Measurements from ENCODE around the gene CEMP1. TPM values are rescaled to one million over a fixed set of nuclear protein-coding genes. Genes with fewer than 3 reads are reported as not detected.
"Not testable (repeated sequence)": the region's sequence is repeated elsewhere in the genome, so short reads cannot be mapped to it uniquely, and the experiment has no call there.

The CEMP1 gene
- polyA plus RNA-seq (ENCODE audit: insufficient read length in 4 of 4), result 10 to 100 TPM in 1 of 4 donors, 1 to 10 TPM in 3; 3.0 to 10.9 (median 7.6) TPM

GRCh38 chr16:2531371-2531695 is at the start of gene CEMP1:
CEMP1 (minus strand) TSS chr16:2531408; CDS start chr16:2531073, 335 bp downstream.
- DNase-seq (ENCODE audit: low read depth in 4 of 4, low spot score in 2 of 4), result no peak

DNA sequence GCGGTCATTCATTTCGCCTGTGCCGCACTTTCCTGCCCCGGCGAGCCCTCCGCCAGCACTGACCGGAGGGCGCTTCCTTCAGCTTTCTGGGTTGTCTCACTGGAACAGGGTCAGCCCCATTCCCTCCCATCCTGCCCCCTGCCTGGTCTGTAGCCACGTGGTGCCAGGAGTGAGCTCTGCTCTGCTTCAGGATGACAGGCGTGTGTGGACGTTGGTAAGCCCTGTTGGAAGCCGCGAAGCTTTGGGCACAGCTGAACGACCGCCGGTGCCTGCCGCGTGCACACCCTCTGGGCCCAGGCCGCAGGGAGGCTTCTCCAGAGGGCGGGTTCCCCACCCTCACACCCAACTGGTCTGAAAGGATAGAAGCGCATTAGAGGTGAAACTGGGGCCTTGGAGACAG is 49.6 kb upstream of the CEMP1 start:
- not testable (repeated sequence) for DNase-seq (ENCODE audit: low read depth in 4 of 4, low spot score in 2 of 4)

GRCh38 chr16:2580143-2580542 is 48.9 kb upstream of the CEMP1 start:
- DNase-seq (ENCODE audit: low read depth in 4 of 4, low spot score in 2 of 4), result not testable (repeated sequence)

GRCh38 chr16:2578905-2579304 is 47.7 kb upstream of the CEMP1 start:
- not testable (repeated sequence) for DNase-seq (ENCODE audit: low read depth in 4 of 4, low spot score in 2 of 4)

GRCh38 chr16:2577044-2577443 is 45.8 kb upstream of the CEMP1 start:
- not testable (repeated sequence) for DNase-seq (ENCODE audit: low read depth in 4 of 4, low spot score in 2 of 4)

DNA sequence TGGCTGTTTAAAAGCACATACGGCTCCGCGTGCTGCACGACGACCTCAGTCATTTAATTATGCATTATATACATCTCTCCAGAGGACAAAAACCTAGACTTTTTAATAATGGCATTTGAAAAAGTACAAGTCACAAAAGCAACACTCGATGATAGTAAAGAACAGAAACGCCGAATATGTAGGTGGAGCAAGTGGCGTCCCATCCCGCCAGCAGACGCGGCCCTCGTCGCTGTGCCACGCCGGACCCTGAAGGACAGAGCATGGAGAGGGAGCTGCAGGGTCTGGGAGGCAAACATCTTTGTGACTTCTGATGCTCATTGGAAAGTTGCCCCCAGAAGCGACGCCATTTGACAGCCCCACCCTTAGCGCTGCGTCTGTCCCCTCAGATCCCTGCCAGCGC is 44.6 kb upstream of the CEMP1 start:
- not testable (repeated sequence) for DNase-seq (ENCODE audit: low read depth in 4 of 4, low spot score in 2 of 4)

DNA sequence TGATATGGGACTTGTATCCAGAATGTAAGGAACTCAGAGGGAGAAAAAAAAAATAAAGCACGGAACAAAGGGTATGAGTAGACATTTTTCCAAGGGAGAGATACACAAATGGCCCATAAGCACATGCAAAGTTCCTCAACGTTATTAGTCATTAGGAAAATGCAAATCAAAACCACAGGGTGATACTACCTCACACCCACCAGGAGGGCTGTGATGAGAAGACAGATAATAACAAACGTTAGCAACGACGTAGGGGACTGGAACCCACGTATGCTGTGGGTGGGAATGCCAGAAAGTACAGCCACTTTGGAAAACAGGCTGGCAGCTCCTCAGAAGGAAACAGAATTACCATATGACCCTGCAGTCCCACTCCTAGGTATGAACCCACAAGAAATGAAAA is 41.5 kb upstream of the CEMP1 start:
- not testable (repeated sequence) for DNase-seq (ENCODE audit: low read depth in 4 of 4, low spot score in 2 of 4)

- DNase-seq (ENCODE audit: low read depth in 4 of 4, low spot score in 2 of 4), result not testable (repeated sequence)
These were observed 37.4 kb upstream of the CEMP1 start for GRCh38 chr16:2568573-2568972.

- not testable (repeated sequence) for DNase-seq (ENCODE audit: low read depth in 4 of 4, low spot score in 2 of 4)
These were observed 36.3 kb upstream of the CEMP1 start for GRCh38 chr16:2567506-2567905.

DNA sequence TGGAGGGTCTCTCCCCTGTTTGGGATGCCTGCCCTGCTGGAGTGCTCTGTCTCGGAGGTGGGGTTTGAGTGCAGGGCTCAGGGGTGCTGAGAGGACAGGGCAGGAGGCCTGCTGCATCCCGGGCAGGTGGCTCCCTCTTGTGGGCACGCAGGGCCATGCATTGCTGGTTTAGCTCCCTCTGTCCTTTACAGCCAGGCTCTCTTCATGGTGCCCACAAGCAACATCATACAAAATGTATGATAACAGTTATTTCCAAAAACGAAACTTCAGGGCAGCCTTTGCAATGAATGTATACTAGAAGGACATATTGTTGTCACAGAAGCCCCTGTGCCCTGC is 29.6 kb upstream of the CEMP1 start:
- DNase-seq (ENCODE audit: low read depth in 4 of 4, low spot score in 2 of 4), result not testable (repeated sequence)

DNA sequence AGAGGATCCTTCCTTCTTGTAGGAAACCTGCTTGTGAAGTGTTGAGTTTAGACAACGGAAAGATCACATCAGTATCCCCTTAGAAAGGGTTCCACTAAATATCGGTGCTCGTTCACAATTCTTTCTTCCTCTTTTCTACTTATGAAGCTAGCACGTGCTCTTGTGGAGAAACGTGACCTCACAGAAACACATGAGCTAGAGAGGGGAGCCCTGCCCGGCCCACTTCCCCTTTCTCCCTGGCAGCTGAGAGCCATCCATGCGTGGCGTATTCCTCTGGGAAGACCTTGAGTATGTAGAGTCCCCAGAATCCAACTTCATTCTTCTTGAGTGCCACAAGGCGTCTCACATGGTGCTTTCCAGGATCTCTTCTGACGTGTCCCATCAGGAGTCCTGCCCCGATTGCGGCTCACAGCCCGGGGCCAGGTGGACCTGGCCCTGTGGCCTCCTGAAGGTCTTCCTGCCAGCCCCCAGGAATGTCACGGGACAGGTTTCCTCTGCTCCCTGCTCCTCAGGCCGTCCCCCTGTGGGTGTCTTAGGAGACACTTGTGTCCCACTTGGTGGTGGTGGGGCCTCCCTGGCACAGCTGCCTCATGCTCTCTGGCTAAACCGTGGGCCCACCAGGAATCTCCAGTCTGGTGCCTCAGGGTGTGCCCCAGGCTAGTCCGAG is 29.1 kb upstream of the CEMP1 start:
- DNase-seq (ENCODE audit: low read depth in 4 of 4, low spot score in 2 of 4), result not testable (repeated sequence)

- DNase-seq (ENCODE audit: low read depth in 4 of 4, low spot score in 2 of 4), result not testable (repeated sequence)
These were observed 25.9 kb upstream of the CEMP1 start for GRCh38 chr16:2557150-2557549.

GRCh38 chr16:2554709-2555425 is 23.7 kb upstream of the CEMP1 start:
- not testable (repeated sequence) for DNase-seq (ENCODE audit: low read depth in 4 of 4, low spot score in 2 of 4)

DNA sequence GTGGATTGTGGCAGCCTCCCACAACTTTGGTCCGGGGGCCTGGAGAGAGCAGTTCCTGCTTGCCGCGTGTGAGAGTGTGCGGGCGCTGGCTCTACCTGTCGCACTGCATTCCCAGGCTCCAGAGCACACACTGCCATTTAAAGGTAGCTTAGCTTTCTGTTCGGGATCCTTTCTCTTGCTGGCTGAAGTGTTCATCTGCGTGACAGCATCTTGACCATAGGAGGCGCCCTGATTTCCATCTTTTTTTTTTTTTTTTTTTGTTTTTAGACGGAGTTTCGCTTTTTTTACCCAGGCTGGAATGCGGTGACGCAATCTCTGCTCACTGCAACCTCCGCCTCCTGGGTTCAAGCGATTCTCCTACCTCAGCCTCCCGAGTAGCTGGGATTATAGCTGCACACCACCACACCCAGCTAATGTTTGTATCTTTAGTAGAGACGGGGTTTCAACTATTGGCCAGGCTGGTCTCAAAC is 20.2 kb upstream of the CEMP1 start:
- not testable (repeated sequence) for DNase-seq (ENCODE audit: low read depth in 4 of 4, low spot score in 2 of 4)

- not testable (repeated sequence) for DNase-seq (ENCODE audit: low read depth in 4 of 4, low spot score in 2 of 4)
These were observed 19.2 kb upstream of the CEMP1 start for GRCh38 chr16:2550283-2550878.

GRCh38 chr16:2543771-2544170 is 12.6 kb upstream of the CEMP1 start:
- not testable (repeated sequence) for DNase-seq (ENCODE audit: low read depth in 4 of 4, low spot score in 2 of 4)

GRCh38 chr16:2541409-2541808 is 10.2 kb upstream of the CEMP1 start:
- DNase-seq (ENCODE audit: low read depth in 4 of 4, low spot score in 2 of 4), result not testable (repeated sequence)

DNA sequence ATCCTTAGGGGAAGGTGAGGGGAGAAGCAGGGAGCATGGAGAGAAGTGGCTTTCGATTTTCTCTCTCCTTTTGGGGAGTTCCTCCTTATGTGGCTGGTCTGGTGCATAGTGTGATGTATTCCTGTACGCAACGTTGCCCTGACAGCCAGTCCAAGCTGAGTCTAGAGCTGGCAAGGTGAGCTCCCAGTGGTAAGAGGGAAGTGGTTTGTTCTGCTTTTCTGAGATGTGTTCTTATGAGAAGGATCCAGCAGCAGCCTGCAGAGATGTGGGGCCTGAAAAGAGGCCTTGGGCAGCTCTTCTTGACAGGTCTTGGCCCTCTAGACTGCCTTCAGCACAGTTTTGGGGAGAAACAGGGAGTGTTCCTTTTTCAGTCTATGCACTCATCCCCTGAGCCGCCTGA is 9.7 kb upstream of the CEMP1 start:
- DNase-seq (ENCODE audit: low read depth in 4 of 4, low spot score in 2 of 4), result not testable (repeated sequence)

- DNase-seq (ENCODE audit: low read depth in 4 of 4, low spot score in 2 of 4), result not testable (repeated sequence)
These were observed 8.7 kb upstream of the CEMP1 start for GRCh38 chr16:2539845-2540458.

DNA sequence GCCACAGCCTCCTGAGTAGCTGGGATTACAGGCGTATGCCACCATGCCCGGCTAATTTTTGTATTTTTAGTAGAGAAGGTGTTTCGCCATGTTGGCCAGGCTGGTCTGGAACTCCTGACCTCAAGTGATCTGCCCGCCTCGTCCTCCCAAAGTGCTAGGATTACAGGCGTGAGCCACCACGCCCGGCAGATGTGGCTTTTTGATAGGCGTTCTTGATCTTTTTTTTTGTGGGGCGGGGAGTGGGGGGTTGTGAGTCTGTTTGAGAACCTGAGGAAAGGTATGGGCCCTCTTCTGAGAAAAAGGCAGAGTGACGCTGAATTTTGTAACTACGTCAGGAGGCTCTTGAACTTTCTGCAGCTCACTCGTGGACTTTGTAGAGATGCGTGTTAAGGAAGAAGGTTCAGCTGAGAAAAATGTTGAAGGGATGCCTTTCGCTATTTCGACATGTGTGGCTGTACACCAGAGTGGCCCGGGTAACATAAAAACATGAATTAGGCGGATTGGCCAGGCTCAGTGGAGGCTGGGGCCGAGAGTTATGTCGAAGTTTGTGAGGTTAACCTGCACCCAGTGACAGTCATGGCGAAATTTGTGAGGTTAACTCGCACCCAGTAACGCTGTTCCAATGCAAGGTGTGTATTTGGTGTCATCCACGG is 8.1 kb upstream of the CEMP1 start:
- not testable (repeated sequence) for DNase-seq (ENCODE audit: low read depth in 4 of 4, low spot score in 2 of 4)
